GM19324 (cell line): ENCODE data around the gene NAA38.
"Not testable (repeated sequence)": the region's sequence is repeated elsewhere in the genome, so short reads cannot be mapped to it uniquely, and the experiment has no call there.

Source experiments
- ATAC-seq: cut with Tn5 transposase; IDR thresholded peaks from one replicate; pipeline ENCODE4 v1.9.1; 2021; ENCODE audit warnings: mild to moderate bottlenecking, moderate library complexity; ENCODE audit not compliant: unreplicated experiment, low FRiP score

Gene NAA38

GRCh38 chr17:7831233-7831632, 26.1 kb downstream of the NAA38 start:
- ATAC-seq, result no peak

GRCh38 chr17:7830616-7831015, 26.7 kb downstream of the NAA38 start:
- no peak for ATAC-seq

GRCh38 chr17:7825206-7825990, 32.0 kb downstream of the NAA38 start:
- ATAC-seq, result no peak

- no peak for ATAC-seq
Observed at GRCh38 chr17:7824021-7824924, 33.1 kb downstream of the NAA38 start.

GRCh38 chr17:7823581-7824001, 33.8 kb downstream of the NAA38 start:
- no peak for ATAC-seq

GRCh38 chr17:7822126-7822525, 35.2 kb downstream of the NAA38 start:
- ATAC-seq, result no peak

- no peak for ATAC-seq
Observed at GRCh38 chr17:7820231-7820630, 37.1 kb downstream of the NAA38 start.

GRCh38 chr17:7818746-7819645, 38.4 kb downstream of the NAA38 start:
- no peak for ATAC-seq

GRCh38 chr17:7818026-7818425, 39.3 kb downstream of the NAA38 start:
- no peak for ATAC-seq

- ATAC-seq, result no peak
Observed at GRCh38 chr17:7817643-7817964, 39.8 kb downstream of the NAA38 start.

GRCh38 chr17:7816926-7817642, 40.3 kb downstream of the NAA38 start:
- ATAC-seq, result no peak

- ATAC-seq, result no peak
Observed at GRCh38 chr17:7814969-7815368, 42.4 kb downstream of the NAA38 start.

GRCh38 chr17:7811251-7811650, 46.1 kb downstream of the NAA38 start:
- ATAC-seq, result no peak

GRCh38 chr17:7809791-7810343, 47.5 kb downstream of the NAA38 start:
- ATAC-seq, result not testable (repeated sequence)

- ATAC-seq, result no peak
Observed at GRCh38 chr17:7809086-7809790, 48.1 kb downstream of the NAA38 start.

GRCh38 chr17:7807206-7807605, 50.2 kb downstream of the NAA38 start:
- ATAC-seq, result no peak
